GM19351 (cell line): ENCODE measurements around the gene NENF.
"Not testable (repeated sequence)": the region's sequence is repeated elsewhere in the genome, so short reads cannot be mapped to it uniquely, and the experiment has no call there.

Experiments
- ATAC-seq: cut with Tn5 transposase; IDR thresholded peaks from one replicate; pipeline ENCODE4 v1.9.1; 2021; ENCODE audit warnings: mild to moderate bottlenecking, moderate library complexity; ENCODE audit not compliant: unreplicated experiment

The NENF gene

DNA sequence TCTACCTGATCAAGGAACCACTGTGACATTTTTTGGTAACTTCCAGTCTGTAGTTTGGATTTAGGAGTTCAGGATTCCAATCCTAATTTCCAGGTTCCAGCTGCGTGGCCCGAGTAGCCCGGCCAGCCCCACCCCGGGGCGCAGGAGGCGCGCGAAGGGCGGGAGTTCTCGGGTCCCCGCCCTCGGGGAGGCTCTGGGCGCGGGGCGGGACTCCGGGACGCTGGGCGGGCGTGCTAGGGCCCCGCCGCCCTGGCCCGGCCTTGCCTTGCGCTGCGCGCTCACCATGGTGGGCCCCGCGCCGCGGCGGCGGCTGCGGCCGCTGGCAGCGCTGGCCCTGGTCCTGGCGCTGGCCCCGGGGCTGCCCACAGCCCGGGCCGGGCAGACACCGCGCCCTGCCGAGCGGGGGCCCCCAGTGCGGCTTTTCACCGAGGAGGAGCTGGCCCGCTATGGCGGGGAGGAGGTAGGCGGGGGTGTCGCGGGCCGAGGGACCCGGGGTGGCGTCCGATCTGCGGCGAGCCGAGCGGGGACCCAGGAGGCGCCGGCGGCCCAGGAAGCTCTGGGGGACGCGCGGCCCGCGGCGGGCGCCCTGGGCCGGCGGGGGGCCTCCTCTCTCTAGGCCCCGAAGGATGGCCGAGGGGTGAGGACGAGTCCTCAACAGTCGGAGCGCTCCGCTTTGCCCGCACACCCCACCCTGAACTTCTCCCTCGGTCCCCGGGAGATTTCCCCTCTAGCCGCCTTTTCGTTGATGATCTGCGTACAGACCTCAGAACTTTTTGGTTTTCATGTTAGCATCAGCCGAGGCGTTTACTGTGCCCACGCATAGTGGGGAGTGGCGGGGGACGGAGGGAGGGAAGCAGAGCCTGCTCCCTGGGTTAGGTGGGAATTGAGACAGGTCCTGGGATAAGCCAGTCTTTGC, at the start of gene NENF:
Gene NENF, plus strand, starts transcription at position 260 of the 916 bp plus-strand sequence. Its CDS starts 24 bp downstream, at position 284.
- ATAC-seq = peak; percentile 99

- no peak for ATAC-seq
These were observed 46.7 kb upstream of the NENF start for GRCh38 chr1:212386029-212386428.

- no peak for ATAC-seq
These were observed 43.6 kb upstream of the NENF start for GRCh38 chr1:212388985-212389716.

DNA sequence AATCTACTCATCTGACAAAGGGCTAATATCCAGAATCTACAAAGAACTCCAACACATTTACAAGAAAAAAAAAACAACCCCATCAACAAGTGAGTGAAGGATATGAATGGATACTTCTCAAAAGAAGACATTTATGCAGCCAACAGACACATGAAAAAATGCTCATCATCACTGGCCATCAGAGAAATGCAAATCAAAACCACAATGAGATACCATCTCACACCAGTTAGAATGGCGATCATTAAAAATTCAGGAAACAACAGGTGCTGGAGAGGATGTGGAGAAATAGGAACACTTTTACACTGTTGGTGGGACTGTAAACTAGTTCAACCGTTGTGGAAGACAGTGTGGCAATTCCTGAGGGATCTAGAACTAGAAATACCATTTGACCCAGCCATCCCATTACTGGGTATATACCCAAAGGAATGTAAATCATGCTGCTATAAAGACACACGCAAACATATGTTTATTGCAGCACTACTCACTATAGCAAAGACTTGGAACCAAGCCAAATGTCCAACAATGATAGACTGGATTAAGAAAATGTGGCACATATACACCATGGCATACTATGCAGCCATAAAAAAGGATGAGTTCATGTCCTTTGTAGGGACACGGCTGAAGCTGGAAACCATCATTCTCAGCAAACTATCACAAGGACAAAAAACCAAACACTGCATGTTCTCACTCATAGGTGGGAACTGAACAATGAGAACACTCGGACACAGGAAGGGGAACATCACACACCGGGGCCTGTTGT, 36.9 kb upstream of the NENF start:
- not testable (repeated sequence) for ATAC-seq

DNA sequence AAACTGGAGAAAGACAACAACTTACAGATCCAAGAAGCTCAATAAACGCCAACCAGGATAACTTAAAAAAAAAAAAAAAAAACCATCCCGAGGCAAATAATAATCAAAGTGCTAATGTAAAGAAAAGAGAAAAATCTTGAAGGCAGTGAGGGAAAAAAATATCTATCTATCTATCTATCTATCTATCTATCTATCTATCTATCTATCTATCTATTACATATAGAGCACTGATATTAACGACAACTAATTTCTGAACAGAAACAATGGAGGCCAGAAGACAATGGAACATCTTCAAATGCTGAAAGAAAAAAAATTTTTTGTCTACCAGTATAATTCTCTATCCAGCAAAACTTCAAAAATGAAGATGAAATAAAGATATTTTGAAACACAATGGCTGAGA, 36.1 kb upstream of the NENF start:
- ATAC-seq = no peak

DNA sequence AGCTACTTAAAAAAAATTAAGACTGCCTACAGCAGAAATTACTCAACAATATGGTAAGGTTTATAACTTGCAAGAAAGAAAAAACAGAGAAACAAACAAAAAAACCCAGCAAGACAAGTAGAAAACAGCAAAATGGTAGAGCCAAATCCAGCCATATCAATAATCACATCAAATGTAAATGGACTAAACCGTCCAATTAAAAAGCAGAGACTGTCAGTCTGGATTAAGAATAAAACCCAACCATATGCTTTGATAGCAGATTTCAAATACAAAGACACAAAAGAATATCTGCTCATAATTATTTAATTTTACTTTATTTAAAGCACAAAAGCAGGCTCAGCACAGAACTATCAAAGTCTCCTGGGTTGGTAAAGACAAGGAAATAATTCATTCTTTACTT, 35.5 kb upstream of the NENF start:
- no peak for ATAC-seq

GRCh38 chr1:212401042-212401441, 31.7 kb upstream of the NENF start:
- ATAC-seq = no peak

- ATAC-seq = no peak
These were observed 30.7 kb upstream of the NENF start for GRCh38 chr1:212401838-212402582.

GRCh38 chr1:212402666-212403321, 29.9 kb upstream of the NENF start:
- no peak for ATAC-seq

DNA sequence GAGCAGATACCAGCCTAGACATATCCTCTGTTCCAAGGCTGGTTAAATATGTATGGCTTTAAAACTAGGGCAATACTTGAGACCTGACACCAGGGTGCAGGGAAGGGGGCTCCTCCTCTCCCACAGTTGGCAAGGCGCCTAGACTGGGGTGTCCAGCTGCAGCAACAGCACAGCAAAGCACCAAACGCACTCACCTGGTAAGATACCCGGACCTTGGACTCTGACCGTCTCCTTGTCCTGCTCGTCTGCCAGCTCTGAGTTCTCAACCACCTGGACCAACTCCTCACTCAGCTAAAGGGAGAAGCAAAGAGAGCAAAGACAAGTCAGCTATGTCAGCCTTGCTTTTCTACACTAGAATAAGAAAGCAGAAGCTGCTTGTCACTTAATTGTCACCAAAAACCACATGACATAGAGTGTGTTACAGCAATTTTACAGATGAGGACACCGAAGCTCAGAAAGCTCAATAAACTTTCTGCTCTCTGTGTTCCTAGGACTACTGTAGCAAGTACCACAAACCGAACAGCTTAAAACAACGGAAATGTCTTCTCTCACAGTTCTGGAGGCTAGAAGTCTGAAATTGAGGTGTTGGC, 22.4 kb upstream of the NENF start:
- no peak for ATAC-seq

DNA sequence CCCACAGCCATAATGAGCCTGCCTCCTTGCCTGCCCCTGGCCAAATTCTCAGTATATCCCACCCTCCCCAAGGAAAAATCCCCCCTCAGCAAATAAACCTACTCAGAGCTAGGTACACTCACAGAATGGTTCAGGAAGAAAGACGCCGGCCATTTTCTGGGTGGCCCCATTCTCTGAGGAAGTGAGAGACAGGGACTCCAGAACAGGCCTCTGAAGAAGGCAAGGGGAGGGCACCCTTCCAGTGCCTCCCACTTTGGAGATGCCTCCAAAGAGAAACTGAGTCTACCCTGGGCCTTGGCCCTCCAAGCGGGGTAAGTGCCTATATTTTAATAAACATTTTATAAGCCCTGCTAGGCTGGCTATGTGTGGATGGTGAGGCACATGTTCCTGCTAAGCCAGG, 20.3 kb upstream of the NENF start:
- no peak for ATAC-seq

- peak; percentile 16 for ATAC-seq
These were observed 18.8 kb upstream of the NENF start for GRCh38 chr1:212413902-212414327.

DNA sequence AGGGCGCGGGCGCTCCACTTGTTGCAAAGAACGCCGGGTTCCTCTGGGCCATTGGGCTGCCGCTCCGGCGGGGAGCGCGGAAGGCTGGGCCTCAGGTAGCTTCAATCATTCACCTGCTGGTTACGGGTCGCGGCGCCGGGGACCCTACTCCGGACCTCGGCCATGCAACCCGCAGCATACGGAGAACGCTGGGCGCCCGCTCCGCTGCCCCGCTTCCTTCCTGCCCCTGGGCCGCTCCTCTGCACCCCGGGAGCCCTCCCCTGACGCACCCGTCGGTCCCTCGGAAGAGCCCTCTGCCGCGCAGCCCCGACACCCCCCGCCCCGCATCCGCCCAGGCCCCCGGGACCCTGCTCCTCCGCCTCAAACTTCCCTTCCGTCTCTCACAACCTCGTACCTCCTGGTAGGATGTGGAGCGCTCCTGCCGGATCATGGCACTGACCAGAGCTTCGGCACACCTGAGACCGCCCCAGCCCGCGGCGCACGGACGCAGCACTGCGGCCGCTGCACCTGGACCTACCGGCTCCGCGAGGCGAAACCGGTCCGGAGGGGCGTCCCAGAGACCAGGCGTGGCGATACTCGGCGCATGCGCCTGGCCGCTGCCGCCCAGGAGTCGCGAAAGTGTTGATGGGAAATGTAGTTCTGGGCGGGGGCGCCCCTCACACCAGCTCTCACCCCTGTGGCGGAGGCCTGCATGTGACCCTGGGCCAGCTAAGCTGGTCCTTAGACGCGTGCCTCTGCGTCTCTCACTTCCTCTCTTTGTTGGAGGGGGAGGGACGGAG, 18.2 kb upstream of the NENF start, which contains the start of gene PACC1:
Gene PACC1, minus strand, starts transcription at position 559 of the 779 bp plus-strand sequence. Its CDS starts 129 bp downstream, at position 430.
- ATAC-seq = peak; percentile 96

DNA sequence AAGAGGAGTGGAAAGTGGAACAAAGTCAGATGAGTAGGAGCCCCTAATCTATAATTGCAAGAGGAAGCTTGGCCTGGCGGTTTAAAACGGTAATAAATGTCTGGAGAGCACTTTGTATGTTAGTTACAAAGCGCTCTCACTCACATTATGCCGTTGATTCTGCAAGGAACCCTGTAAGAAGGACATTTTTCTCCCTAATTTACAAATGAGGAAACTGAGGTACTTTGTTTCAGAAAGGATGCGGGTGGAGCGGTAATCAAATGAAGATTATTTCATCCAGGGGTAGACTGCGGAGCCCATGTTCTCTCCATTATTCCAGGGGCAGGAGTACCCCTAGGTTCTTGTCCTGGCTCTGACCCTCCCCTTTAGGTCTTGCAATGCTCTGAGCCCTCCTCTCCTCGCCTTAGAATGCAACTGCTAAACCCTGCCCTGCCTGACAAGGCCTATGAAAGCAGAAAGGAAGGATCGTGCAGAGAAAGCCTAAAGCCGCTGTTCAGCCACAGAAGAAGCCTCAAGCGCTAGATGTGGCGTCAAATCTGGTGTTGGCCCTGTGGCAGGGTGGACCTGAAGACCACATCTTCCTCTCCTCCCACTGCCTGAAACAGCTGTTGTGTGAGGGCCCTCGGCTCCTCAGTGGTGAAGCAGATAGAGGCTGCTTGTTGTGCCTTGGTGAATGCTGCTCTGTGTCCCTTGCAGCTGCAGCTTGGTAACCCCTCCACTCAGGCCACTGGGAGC, 17.4 kb upstream of the NENF start:
- no peak for ATAC-seq

- no peak for ATAC-seq
These were observed 11.6 kb upstream of the NENF start for GRCh38 chr1:212421165-212421564.

GRCh38 chr1:212423879-212424278, 8.8 kb upstream of the NENF start:
- ATAC-seq = no peak

DNA sequence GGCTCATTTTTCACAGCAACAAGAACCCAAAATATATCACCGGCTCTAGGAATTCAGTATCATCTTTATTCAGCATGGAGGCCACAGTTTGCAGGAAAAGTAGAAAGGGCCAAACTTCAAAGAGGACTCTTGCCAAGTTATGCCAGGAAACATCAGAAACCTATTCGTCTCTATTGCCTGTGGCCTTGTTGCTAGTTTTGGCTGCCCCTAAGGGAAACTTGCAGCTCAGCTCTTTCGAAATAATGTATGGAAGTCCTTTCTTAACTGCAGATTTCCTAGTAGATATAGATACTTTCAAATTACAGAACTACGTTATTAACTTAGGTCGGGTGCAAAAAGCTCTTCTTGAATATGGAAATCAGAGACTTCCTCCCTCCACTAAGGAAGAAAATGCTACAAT, 4.2 kb upstream of the NENF start:
- ATAC-seq = no peak

GRCh38 chr1:212430416-212430815, 2.3 kb upstream of the NENF start:
- ATAC-seq = no peak
